Caco-2 (cell line): Measurements from ENCODE around the gene KDF1. TPM values are rescaled to one million over a fixed set of nuclear protein-coding genes. Genes with fewer than 3 reads are reported as not detected.

Experiments
- BruUV-seq: library from RNA; stranded (reverse); fragments of 400-500 nt; replicated peaks from 2 replicates; lab custom pipeline; 2021; lab: Mats Ljungman, UMichigan
- CTCF ChIA-PET: fragments of 300-600 bp; sonication (Branson Sonifier 250); formaldehyde crosslinking; loops from one replicate; lab custom pipeline; 2022; ENCODE audit warnings: antibody characterized with exemption; lab: Charles Lee
- POLR2A ChIA-PET: fragments of 300-600 bp; sonication (Branson Sonifier 250); formaldehyde crosslinking; loops from one replicate; lab custom pipeline; 2022; ENCODE audit warnings: antibody characterized with exemption; lab: Charles Lee
- DNase-seq, 2 experiments: peaks; one replicate each; pipeline versions ENCODE4 v3.0.0 to v3.0.0-alpha.2; 2020 to 2022
- H3K27me3 ChIP-seq: replicated peaks from 2 replicates; pipeline ENCODE4 v1.6.0; 2011; ENCODE audit warnings: low read length; ENCODE audit not compliant: control insufficient read depth, insufficient read depth
- H3K36me3 ChIP-seq: 2 replicates; pipeline ENCODE4 v1.5.1; 2011; ENCODE audit warnings: low read length; ENCODE audit not compliant: control insufficient read depth, insufficient read depth
- H3K4me1 ChIP-seq: fragments of 250-450 bp; sonication (Bioruptor Pico); 2 replicates; pipeline ENCODE4 v1.5.1; 2020; ENCODE audit warnings: mild to moderate bottlenecking
- H3K4me3 ChIP-seq: 2 replicates; pipeline ENCODE4 v1.5.1; 2011; ENCODE audit warnings: low read depth, mild to moderate bottlenecking, control low read depth, low read length
- H3K9me3 ChIP-seq: fragments of 250-450 bp; sonication (Bioruptor Pico); 2 replicates; pipeline ENCODE4 v1.5.1; 2020; ENCODE audit warnings: mild to moderate bottlenecking, moderate library complexity
- H3K27ac Mint-ChIP-seq: one replicate; pipeline ENCODE4 v1.8.0; 2022; ENCODE audit warnings: mixed read lengths; ENCODE audit not compliant: unreplicated experiment
- H3K27me3 Mint-ChIP-seq: one replicate; pipeline ENCODE4 v1.8.0; 2022; ENCODE audit warnings: mixed read lengths; ENCODE audit not compliant: insufficient read depth, unreplicated experiment
- H3K36me3 Mint-ChIP-seq: one replicate; pipeline ENCODE4 v1.8.0; 2022; ENCODE audit warnings: mild to moderate bottlenecking, mixed read lengths; ENCODE audit not compliant: insufficient read depth, unreplicated experiment
- H3K4me1 Mint-ChIP-seq: one replicate; pipeline ENCODE4 v1.8.0; 2022; ENCODE audit warnings: low read depth, mixed read lengths; ENCODE audit not compliant: unreplicated experiment
- H3K4me3 Mint-ChIP-seq: one replicate; pipeline ENCODE4 v1.8.0; 2022; ENCODE audit warnings: mild to moderate bottlenecking, moderate library complexity, mixed read lengths; ENCODE audit not compliant: unreplicated experiment
- H3K9me3 Mint-ChIP-seq: one replicate; pipeline ENCODE4 v1.8.0; 2022; ENCODE audit warnings: mixed read lengths; ENCODE audit not compliant: unreplicated experiment
- CTCF ChIP-seq, 2 experiments: fragments of 200-600 bp in 1 of 2; IDR thresholded peaks; 1 replicate in 1 of 2; 2 replicates in 1 of 2; pipeline versions ENCODE4 v1.5.1 to v1.8.0; 2011 to 2022; ENCODE audit warnings: antibody characterized with exemption in 1 of 2, control low read depth in 1 of 2, inconsistent platforms in 1 of 2, low read depth in 1 of 2, low read length in 1 of 2, mild to moderate bottlenecking in 1 of 2, moderate library complexity in 1 of 2; ENCODE audit not compliant: insufficient read depth in 1 of 2, severe bottlenecking in 1 of 2, unreplicated experiment in 1 of 2
- intact Hi-C: fragments of 100-400 bp; cut with micrococcal nuclease; formaldehyde crosslinking; loops from one replicate; pipeline ENCODE4 v1.10.0; 2022; ENCODE audit not compliant: unreplicated experiment
- total RNA-seq: library from RNA; stranded (reverse); gene quantifications from 2 replicates; pipeline ENCODE4 v1.2.3, GENCODE V29; 2022

Gene KDF1
- total RNA-seq, 1 experiment from 2014 or later = 14.1 TPM

DNA sequence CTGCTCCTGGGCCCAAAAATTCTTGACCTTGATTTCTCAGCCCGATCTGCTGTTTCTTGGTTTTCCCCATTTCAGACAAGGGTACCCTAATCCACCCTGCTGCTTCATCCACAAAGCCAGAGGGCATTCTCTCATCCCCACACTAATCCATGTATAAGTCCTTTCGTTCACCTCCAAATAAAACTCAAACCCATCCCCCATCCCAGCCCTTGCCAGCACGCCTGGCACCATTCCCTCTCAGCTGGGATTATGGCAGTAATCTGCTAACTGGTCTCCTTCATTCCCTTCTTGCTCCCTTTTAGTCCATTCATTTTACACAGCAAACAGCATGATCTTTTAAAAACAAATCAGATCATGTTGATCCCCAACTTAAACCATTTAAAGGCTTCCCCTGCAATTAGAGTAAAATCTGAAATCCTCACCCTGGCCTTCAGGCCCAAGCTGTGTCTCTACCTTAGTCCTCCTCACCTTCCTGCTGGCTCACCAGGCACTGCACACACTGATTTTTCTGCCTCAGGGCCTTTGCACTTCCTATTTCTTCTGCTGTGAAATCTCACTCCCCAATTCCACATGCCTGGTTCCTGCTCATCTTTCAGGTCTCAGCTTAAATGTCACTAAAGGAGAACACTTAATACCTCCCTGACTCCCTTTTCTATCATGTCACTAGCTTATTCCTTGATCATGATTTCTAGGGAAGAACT lies 21.0 kb upstream of the KDF1 start:
- TF ChIP-seq CTCF (IDR thresholded peaks at IDR 0.05; ENCODE audit: insufficient read depth in 1 of 2, low read depth in 1 of 2, low read length in 1 of 2, severe bottlenecking in 1 of 2, unreplicated experiment in 1 of 2) = no peak
- ChIA-PET POLR2A (no interaction called here), CTCF (interaction anchor here (1.0 kb wide), 1 partner anchor 14 kb away, joined by 3 read pairs; no protein-coding TSS in a partner anchor)
- H3K27me3 ChIP-seq = no peaks in the 10 kb centered on the region
- H3K9me3 ChIP-seq = no peaks in the 10 kb centered on the region
- no TSS peak for BruUV-seq
- 0 out of 2 replicates have a peak, but pooled peaks cover 4% of the 10 kb centered on the region for H3K4me1 ChIP-seq
- no peak overlapping the region for H3K4me3 ChIP-seq
- H3K27ac Mint-ChIP-seq = no peak overlapping the region
- no peak for DNase-seq
- no peaks in the 10 kb centered on the region for H3K36me3 ChIP-seq
- no peak overlapping the region for H3K4me3 Mint-ChIP-seq
- no peaks in the 10 kb centered on the region for H3K27me3 Mint-ChIP-seq
- H3K9me3 Mint-ChIP-seq = no peaks in the 10 kb centered on the region
- peaks cover 5% of the 10 kb centered on the region for H3K4me1 Mint-ChIP-seq
- intact Hi-C loops = no loop called here
- H3K36me3 Mint-ChIP-seq = no peaks in the 10 kb centered on the region

- H3K9me3 Mint-ChIP-seq = no peaks in the 10 kb centered on the region
- peaks cover 5% of the 10 kb centered on the region for H3K4me1 Mint-ChIP-seq
- no peak overlapping the region for H3K4me3 ChIP-seq
- H3K27me3 Mint-ChIP-seq = no peaks in the 10 kb centered on the region
- no peak overlapping the region for H3K4me3 Mint-ChIP-seq
- TF ChIP-seq CTCF (IDR thresholded peaks at IDR 0.05; ENCODE audit: insufficient read depth in 1 of 2, low read depth in 1 of 2, low read length in 1 of 2, severe bottlenecking in 1 of 2, unreplicated experiment in 1 of 2) = no peak
- ChIA-PET POLR2A (no interaction called here), CTCF (no interaction called here)
- intact Hi-C loops = no loop called here
- no peaks in the 10 kb centered on the region for H3K36me3 ChIP-seq
- DNase-seq = no peak
- no peaks in the 10 kb centered on the region for H3K27me3 ChIP-seq
- no peaks in the 10 kb centered on the region for H3K9me3 ChIP-seq
- no peak overlapping the region for H3K27ac Mint-ChIP-seq
- H3K4me1 ChIP-seq = 0 out of 2 replicates have a peak, but pooled peaks cover 4% of the 10 kb centered on the region
- no peaks in the 10 kb centered on the region for H3K36me3 Mint-ChIP-seq
- no TSS peak for BruUV-seq
Measured at GRCh38 chr1:26978901-26979300, 18.6 kb upstream of the KDF1 start.

DNA sequence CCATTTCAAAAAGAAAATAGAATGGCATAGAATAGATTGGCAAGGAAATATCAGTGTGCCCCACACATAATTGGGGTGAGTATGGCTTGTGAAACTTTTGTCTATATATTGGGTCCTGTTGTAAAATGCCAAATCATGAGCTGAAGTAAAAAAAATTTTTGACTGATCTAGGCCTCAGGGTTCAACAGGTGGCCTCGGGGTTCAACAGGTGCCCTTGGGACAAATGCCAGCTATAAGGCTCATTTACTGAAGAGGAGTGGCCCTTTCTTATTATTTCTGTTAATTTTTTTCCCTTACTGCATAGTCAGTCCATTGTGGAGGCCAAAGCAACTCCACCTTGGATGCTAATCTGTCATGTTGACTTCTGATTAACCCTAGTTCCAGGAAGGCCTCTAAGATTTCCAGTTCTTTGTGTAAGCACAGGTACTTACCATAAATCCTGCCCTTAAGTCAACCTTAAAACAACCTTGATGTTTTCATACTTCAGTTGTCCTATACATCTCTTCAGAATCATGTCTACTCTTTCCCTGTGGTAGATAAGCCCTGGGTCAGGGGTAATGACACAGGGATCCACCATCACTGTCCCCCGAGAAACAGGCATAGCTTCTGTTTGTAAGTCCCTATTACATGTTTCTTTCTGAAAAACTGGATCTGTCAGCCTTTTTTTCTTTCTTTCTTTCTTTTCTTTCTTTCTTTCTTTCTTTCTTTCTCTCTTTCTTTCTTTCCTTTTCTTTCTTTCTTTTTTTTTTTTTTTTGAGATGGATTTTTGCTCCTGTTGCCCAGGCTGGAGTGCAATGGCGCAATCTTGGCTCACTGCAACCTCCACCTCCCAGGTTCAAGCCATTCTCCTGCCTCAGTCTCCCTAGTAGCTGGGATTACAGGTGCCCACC lies 16.6 kb upstream of the KDF1 start:
- Mint-ChIP-seq H3K4me3 (no peak overlapping the region), H3K27ac (no peak overlapping the region), H3K9me3 (no peaks in the 10 kb centered on the region), H3K36me3 (no peaks in the 10 kb centered on the region), H3K27me3 (no peaks in the 10 kb centered on the region), H3K4me1 (peaks cover 12% of the 10 kb centered on the region)
- H3K36me3 ChIP-seq = no peaks in the 10 kb centered on the region
- intact Hi-C loops = no loop called here
- no peaks in the 10 kb centered on the region for H3K27me3 ChIP-seq
- H3K9me3 ChIP-seq = no peaks in the 10 kb centered on the region
- no peak overlapping the region for H3K4me3 ChIP-seq
- DNase-seq = no peak
- 0 out of 2 replicates have a peak, but pooled peaks cover 4% of the 10 kb centered on the region for H3K4me1 ChIP-seq
- CTCF ChIA-PET = interaction anchor here (0.6 kb wide), 1 partner anchor 89 kb away, joined by 7 read pairs; no protein-coding TSS in a partner anchor
- POLR2A ChIA-PET = no interaction called here
- TF ChIP-seq CTCF (IDR thresholded peaks at IDR 0.05; ENCODE audit: insufficient read depth in 1 of 2, low read depth in 1 of 2, low read length in 1 of 2, severe bottlenecking in 1 of 2, unreplicated experiment in 1 of 2) = no peak
- BruUV-seq = no TSS peak
